ENCODE measurements around the gene POLR3K.

GRCh38 chr16:47234-47633 lies 6.2 kb downstream of the POLR3K start:
- TF ChIP-seq POLR2A (IDR thresholded peaks at IDR 0.05; ENCODE audit: extremely low read depth, insufficient read length) (no peak), CTCF (IDR thresholded peaks at IDR 0.05; ENCODE audit: low read depth, low read length) (no peak), MYC (IDR thresholded peaks at IDR 0.05; ENCODE audit: low read depth, low read length) (no peak), MAX (IDR thresholded peaks at IDR 0.05; ENCODE audit: low read depth, low read length) (no peak)

Measured in NB4 (cell line).